Activated CD8-positive, alpha-beta memory T cell treated with anti-CD3 and anti-CD28 coated beads, Interleukin-2, amount 50 U/mL, for 24 hours (primary cell): Measurements from ENCODE around the gene PANK4.

ENCODE experiments used
- DNase-seq: peaks from one replicate; pipeline ENCODE4 v3.0.0-alpha.2; 2020; ENCODE audit errors: extremely low read depth

Gene PANK4

GRCh38 chr1:2476061-2476999 is 50.1 kb downstream of the PANK4 start, which contains the start of gene PLCH2:
PLCH2 (plus strand) TSS chr1:2476289; CDS start chr1:2476589, 300 bp downstream.
- no peak for DNase-seq

GRCh38 chr1:2475571-2475970 is 50.8 kb downstream of the PANK4 start:
- no peak for DNase-seq

GRCh38 chr1:2474933-2475371 is 51.4 kb downstream of the PANK4 start:
- no peak for DNase-seq

- DNase-seq = no peak
These were observed 52.1 kb downstream of the PANK4 start for GRCh38 chr1:2474104-2474844.

- DNase-seq = no peak
These were observed 53.2 kb downstream of the PANK4 start for GRCh38 chr1:2473198-2473597.

- no peak for DNase-seq
These were observed 53.7 kb downstream of the PANK4 start for GRCh38 chr1:2472561-2473177.

GRCh38 chr1:2472109-2472508 is 54.3 kb downstream of the PANK4 start:
- DNase-seq = no peak

GRCh38 chr1:2471587-2472001 is 54.8 kb downstream of the PANK4 start:
- no peak for DNase-seq

- no peak for DNase-seq
These were observed 55.3 kb downstream of the PANK4 start for GRCh38 chr1:2471159-2471471.

GRCh38 chr1:2470290-2471158 is 55.9 kb downstream of the PANK4 start:
- no peak for DNase-seq

- DNase-seq = no peak
These were observed 57.1 kb downstream of the PANK4 start for GRCh38 chr1:2469103-2469940.

- no peak for DNase-seq
These were observed 57.9 kb downstream of the PANK4 start for GRCh38 chr1:2468540-2468939.

- DNase-seq = no peak
These were observed 58.3 kb downstream of the PANK4 start for GRCh38 chr1:2468041-2468472.

- no peak for DNase-seq
These were observed 59.3 kb downstream of the PANK4 start for GRCh38 chr1:2466958-2467554.

GRCh38 chr1:2466270-2466665 is 60.1 kb downstream of the PANK4 start:
- DNase-seq = no peak

- no peak for DNase-seq
These were observed 60.8 kb downstream of the PANK4 start for GRCh38 chr1:2465371-2466269.

- DNase-seq = no peak
These were observed 63.0 kb downstream of the PANK4 start for GRCh38 chr1:2463396-2463795.

GRCh38 chr1:2462819-2463218 is 63.6 kb downstream of the PANK4 start:
- no peak for DNase-seq
